Measurements from ENCODE around the gene PAPOLB. TPM values are rescaled to one million over a fixed set of nuclear protein-coding genes. Genes with fewer than 3 reads are reported as not detected.

Gene PAPOLB
- total RNA-seq, 1 donor from 2014 or later, result not detected

- no peaks in the 10 kb centered on the region for H3K27me3 ChIP-seq (ENCODE audit: control insufficient read depth, insufficient read depth, low read length)
- H3K36me3 ChIP-seq (ENCODE audit: control insufficient read depth, insufficient read depth, low read length), result no peaks in the 10 kb centered on the region
- TF ChIP-seq CTCF (IDR thresholded peaks at IDR 0.05; ENCODE audit: insufficient read depth, low read length, severe bottlenecking), result no peak
- H3K4me3 ChIP-seq (ENCODE audit: low read depth, low read length), result no peak overlapping the region
- DNase-seq (ENCODE audit: low read depth) (no peak), FAIRE-seq (no peak)
Observed at GRCh38 chr7:4862156-4862555, 326 bp upstream of the PAPOLB start.

DNA sequence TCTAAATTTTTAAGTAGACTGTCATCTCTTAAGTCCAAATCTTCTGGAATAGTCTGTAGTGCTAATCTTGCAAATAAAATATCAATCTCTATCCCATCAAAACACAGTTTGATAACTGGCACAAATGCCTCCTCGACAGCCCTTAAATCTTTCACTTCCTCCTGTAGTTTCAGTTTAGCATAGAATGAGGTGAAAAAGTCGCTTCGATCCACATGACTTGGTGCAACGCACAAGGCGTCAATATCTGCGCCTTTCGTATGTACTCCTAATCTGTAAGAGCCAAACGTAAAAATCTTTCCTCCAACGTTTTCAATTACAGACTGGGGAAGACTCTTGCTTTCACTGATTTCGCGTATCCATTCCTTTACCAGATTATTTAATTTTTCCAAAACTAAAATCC lies 603 bp downstream of the PAPOLB start:
- Histone ChIP-seq H3K27me3 (ENCODE audit: control insufficient read depth, insufficient read depth, low read length) (no peaks in the 10 kb centered on the region), H3K4me3 (ENCODE audit: low read depth, low read length) (no peak overlapping the region), H3K36me3 (ENCODE audit: control insufficient read depth, insufficient read depth, low read length) (no peaks in the 10 kb centered on the region)
- DNase-seq (ENCODE audit: low read depth) (no peak), FAIRE-seq (no peak)
- TF ChIP-seq CTCF (IDR thresholded peaks at IDR 0.05; ENCODE audit: insufficient read depth, low read length, severe bottlenecking), result no peak

DNA sequence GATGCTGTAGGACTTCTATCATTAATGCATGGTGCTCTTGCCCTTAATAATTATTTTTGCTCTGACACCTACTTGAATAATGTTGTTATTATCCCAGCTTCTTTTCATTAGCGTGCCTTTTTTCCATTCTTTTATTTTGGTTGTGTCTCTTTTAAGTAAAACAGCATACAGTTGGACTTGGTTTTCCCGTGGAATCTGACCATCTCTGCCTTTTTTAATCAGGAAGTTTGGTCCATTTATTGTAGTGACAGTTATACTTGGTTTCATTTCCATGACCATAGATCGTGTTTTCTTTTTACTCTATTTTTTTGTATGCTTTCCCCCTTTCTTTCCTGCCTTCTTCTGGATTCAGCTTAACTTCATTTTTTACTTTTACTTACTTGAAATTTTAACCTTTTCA lies 4.6 kb downstream of the PAPOLB start:
- no peak for TF ChIP-seq CTCF (IDR thresholded peaks at IDR 0.05; ENCODE audit: insufficient read depth, low read length, severe bottlenecking)
- H3K36me3 ChIP-seq (ENCODE audit: control insufficient read depth, insufficient read depth, low read length), result no peaks in the 10 kb centered on the region
- no peak overlapping the region for H3K4me3 ChIP-seq (ENCODE audit: low read depth, low read length)
- H3K27me3 ChIP-seq (ENCODE audit: control insufficient read depth, insufficient read depth, low read length), result no peaks in the 10 kb centered on the region
- no peak for FAIRE-seq
- DNase-seq (ENCODE audit: low read depth), result no peak

- Histone ChIP-seq H3K36me3 (ENCODE audit: control insufficient read depth, insufficient read depth, low read length) (no peaks in the 10 kb centered on the region), H3K4me3 (ENCODE audit: low read depth, low read length) (no peak overlapping the region), H3K27me3 (ENCODE audit: control insufficient read depth, insufficient read depth, low read length) (no peaks in the 10 kb centered on the region)
- TF ChIP-seq CTCF (IDR thresholded peaks at IDR 0.05; ENCODE audit: insufficient read depth, low read length, severe bottlenecking), result no peak
- DNase-seq (ENCODE audit: low read depth) (no peak), FAIRE-seq (no peak)
Observed at GRCh38 chr7:4856336-4857057, 5.3 kb downstream of the PAPOLB start.

DNA sequence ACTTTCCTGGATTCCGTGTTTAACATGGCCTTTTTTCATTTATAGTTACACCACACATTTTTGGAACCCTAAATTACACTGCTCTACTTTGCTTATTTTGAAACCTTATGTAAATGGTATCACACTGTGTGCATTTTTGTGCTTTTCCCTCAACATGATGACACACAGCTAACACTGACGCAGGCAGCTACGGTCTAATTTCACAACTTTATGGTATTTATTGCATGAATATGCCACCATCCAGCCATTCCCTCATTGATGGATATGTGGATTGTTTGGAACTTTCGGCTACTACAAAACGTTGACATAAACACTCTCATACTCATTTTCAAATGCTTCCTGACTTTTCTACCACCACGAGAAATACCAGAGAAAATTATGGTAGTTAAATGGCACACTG lies 6.9 kb downstream of the PAPOLB start:
- no peaks in the 10 kb centered on the region for H3K36me3 ChIP-seq (ENCODE audit: control insufficient read depth, insufficient read depth, low read length)
- no peak for FAIRE-seq
- no peaks in the 10 kb centered on the region for H3K27me3 ChIP-seq (ENCODE audit: control insufficient read depth, insufficient read depth, low read length)
- no peak for DNase-seq (ENCODE audit: low read depth)
- TF ChIP-seq CTCF (IDR thresholded peaks at IDR 0.05; ENCODE audit: insufficient read depth, low read length, severe bottlenecking), result no peak
- no peak overlapping the region for H3K4me3 ChIP-seq (ENCODE audit: low read depth, low read length)

Data from bronchial epithelial cell (primary cell).